Muscle of back (tissue), 11 donors: ENCODE data around the gene TMEM109. TPM values are rescaled to one million over a fixed set of nuclear protein-coding genes. Genes with fewer than 3 reads are reported as not detected.

Experiments used
- DNase-seq, 3 donors: peaks; one replicate each; pipeline versions ENCODE4 v3.0.0 to v3.0.0-alpha.2; 2013
- polyA plus RNA-seq, 10 donors: library from polyadenylated mRNA; unstranded; fragments of 120-200 nt; gene quantifications; one replicate each; pipeline ENCODE4 v1.2.1, GENCODE V29; 2013; ENCODE audit not compliant: insufficient read length in 10 of 10

TMEM109 gene
- polyA plus RNA-seq, 10 donors: 73.9 to 109 (median 94.8) TPM

DNA sequence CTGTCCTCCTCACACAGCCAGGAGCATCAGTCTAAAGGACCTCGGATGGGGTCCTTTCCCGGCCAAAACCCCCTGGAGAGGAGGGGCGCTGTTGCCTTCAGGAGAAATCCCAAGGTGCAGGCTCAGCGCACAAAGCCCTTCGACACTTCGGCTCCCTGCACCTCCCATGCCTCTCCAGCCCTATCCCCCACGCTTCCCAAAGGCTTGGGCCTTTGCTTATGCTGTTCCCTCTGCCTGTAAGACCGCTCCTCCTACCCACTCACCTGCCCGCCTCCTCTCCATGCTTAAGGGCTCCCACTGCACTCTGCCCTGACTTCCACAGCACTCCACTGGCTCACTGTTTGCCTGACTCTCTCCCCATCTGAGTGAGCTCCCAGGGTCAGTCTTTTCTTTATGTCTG lies 24.5 kb downstream of the TMEM109 start:
- no peak for DNase-seq

- DNase-seq: no peak
Observed at GRCh38 chr11:60939301-60939700, 25.3 kb downstream of the TMEM109 start.

DNA sequence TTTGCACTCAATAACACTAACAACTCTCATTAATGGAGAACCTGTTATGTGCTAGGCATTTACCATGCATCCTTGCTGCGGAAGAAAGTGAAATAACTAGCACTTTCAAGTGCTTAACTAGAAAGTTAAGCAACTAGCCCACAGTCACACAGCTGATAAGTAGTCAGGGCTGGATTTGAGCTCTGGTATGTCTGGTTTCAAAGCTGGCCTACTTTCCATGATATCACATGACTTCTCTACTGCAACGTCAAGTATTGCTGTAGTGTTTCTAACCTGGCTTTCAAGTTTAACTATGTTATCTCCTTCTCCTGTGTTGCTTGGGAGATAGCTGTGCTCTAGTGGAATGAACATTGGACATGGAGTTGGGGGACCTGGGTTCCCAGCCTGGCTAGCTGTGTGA lies 25.9 kb downstream of the TMEM109 start:
- no peak for DNase-seq

- DNase-seq: no peak
Observed at GRCh38 chr11:60941371-60942119, 27.6 kb downstream of the TMEM109 start.

- no peak for DNase-seq
Observed at GRCh38 chr11:60942219-60942618, 28.3 kb downstream of the TMEM109 start.

GRCh38 chr11:60942970-60943565 lies 29.1 kb downstream of the TMEM109 start:
- DNase-seq: no peak

- no peak for DNase-seq
Observed at GRCh38 chr11:60944490-60945294, 30.7 kb downstream of the TMEM109 start.

- no peak for DNase-seq
Observed at GRCh38 chr11:60945295-60945667, 31.3 kb downstream of the TMEM109 start.

GRCh38 chr11:60946601-60947264 lies 32.8 kb downstream of the TMEM109 start:
- no peak for DNase-seq

GRCh38 chr11:60947700-60948099 lies 33.7 kb downstream of the TMEM109 start:
- DNase-seq: peak in 1 of 3 donors; percentile 29

DNA sequence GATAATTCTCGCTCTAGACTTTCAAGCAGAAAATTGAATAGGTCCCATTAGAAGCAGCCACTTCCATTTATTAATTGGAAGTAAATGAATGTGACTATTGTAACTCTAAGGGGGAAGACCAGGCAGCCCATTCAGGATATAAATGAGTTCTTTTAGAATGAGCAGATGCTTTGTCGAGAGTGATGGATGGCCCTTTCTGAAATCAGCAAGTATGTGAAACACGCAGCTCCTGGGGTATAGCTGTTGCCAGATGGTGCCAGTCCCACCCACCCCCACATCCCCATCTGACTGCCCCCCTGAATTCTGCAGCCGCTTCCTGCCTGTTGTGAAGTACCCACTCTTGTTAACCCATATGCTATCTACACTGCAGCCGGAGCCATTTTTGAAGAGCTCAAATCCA lies 34.3 kb downstream of the TMEM109 start:
- DNase-seq: no peak

GRCh38 chr11:60950024-60950423 lies 36.1 kb downstream of the TMEM109 start:
- no peak for DNase-seq

- DNase-seq: peak in 1 of 3 donors; percentile 67
Observed at GRCh38 chr11:60950933-60951605, 37.1 kb downstream of the TMEM109 start.

DNA sequence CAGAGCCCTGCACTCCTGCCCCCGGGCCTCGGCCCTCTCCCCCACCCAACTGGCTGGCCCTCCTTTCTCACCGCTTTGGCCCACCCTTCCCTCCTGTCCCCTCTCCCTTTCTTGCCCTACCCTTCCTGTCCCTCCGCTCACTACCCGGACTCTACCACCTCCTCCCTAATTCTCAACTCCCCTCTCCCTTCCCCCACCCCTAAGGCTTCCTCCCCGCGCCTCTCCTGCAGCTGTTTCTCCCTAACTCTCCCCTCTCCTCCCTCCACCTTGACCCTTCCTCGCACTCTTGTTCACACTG lies 37.6 kb downstream of the TMEM109 start:
- DNase-seq: no peak

- peak; percentile 41 to 79 (median 52) for DNase-seq
Observed at GRCh38 chr11:60951904-60952741, 38.2 kb downstream of the TMEM109 start, which contains the start of gene SLC15A3. TSS of gene SLC15A3 (minus strand) at chr11:60952176. CDS start at chr11:60951551, 625 bp downstream.

GRCh38 chr11:60952742-60953170 lies 38.8 kb downstream of the TMEM109 start:
- DNase-seq: no peak

GRCh38 chr11:60953781-60954180 lies 39.8 kb downstream of the TMEM109 start:
- no peak for DNase-seq

- no peak for DNase-seq
Observed at GRCh38 chr11:60954421-60954820, 40.5 kb downstream of the TMEM109 start.

DNA sequence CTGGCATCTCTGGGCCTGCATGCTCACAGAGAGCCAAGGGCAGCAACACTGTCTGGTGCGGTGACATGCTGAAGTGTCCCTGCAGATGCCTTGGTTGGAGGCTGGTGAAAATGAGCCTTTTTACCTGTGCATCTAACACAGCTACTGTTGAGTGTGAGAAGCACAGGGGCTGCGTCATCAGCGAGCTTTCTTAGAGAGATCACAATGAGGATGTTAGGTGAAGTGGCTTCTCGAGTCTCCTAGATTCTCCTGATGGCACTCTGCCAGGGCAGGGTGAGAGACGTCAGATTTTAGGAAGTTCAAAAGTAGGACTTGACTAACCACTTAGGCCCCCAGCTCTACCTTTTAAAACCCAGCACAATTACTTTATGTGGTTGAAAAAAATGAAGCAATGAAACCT lies 41.6 kb downstream of the TMEM109 start:
- DNase-seq: no peak

GRCh38 chr11:60957188-60957587 lies 43.2 kb downstream of the TMEM109 start:
- DNase-seq: no peak

GRCh38 chr11:60959431-60959830 lies 45.5 kb downstream of the TMEM109 start:
- no peak for DNase-seq
